Activated T-cell treated with anti-CD3 and anti-CD28 coated beads, Interleukin-2, amount 50 U/mL, for 72 hours (primary cell): ENCODE data around the gene EPB41. TPM values are rescaled to one million over a fixed set of nuclear protein-coding genes. Genes with fewer than 3 reads are reported as not detected.
"Not testable (repeated sequence)": the region's sequence is repeated elsewhere in the genome, so short reads cannot be mapped to it uniquely, and the experiment has no call there.

Experiments
- ATAC-seq, 2 donors: fragments of 150-1000 bp; cut with Tn5 transposase; replicated peaks in 1 of 2; 2 replicates each; pipeline ENCODE4 v1.10.0; 2021; ENCODE audit warnings: moderate library complexity in 2 of 2, mild to moderate bottlenecking in 1 of 2
- DNase-seq, 2 donors: peaks; one replicate each; pipeline ENCODE4 v3.0.0; 2021 to 2022; ENCODE audit warnings: mixed read lengths in 1 of 2
- H3K27ac Mint-ChIP-seq: one replicate; pipeline ENCODE4 v1.8.0; 2022; ENCODE audit warnings: mild to moderate bottlenecking, moderate library complexity, mixed read lengths
- H3K27me3 Mint-ChIP-seq: one replicate; pipeline ENCODE4 v1.8.0; 2022; ENCODE audit warnings: low read depth, mixed read lengths
- H3K36me3 Mint-ChIP-seq, 2 donors: one replicate each; pipeline ENCODE4 v1.8.0; 2022; ENCODE audit warnings: mixed read lengths in 2 of 2, mild to moderate bottlenecking in 1 of 2; ENCODE audit not compliant: insufficient read depth in 2 of 2
- H3K4me1 Mint-ChIP-seq: one replicate; pipeline ENCODE4 v1.8.0; 2022; ENCODE audit warnings: low read depth, mixed read lengths
- H3K4me3 Mint-ChIP-seq, 2 donors: one replicate each; pipeline ENCODE4 v1.8.0; 2022; ENCODE audit warnings: mild to moderate bottlenecking in 2 of 2, mixed read lengths in 2 of 2, moderate library complexity in 2 of 2
- H3K9me3 Mint-ChIP-seq, 2 donors: one replicate each; pipeline ENCODE4 v1.8.0; 2022; ENCODE audit warnings: mixed read lengths in 2 of 2
- total RNA-seq, 2 donors: library from RNA; stranded (reverse); gene quantifications; one replicate each; pipeline ENCODE4 v1.2.3, GENCODE V29; 2022

EPB41 gene
- total RNA-seq, 2 donors from 2014 or later: 73.3 to 109 TPM

GRCh38 chr1:29029667-29030066 lies 115.3 kb downstream of the EPB41 start:
- no peak for ATAC-seq
- Mint-ChIP-seq H3K27ac (no peak overlapping the region), H3K27me3 (no peaks in the 10 kb centered on the region), H3K4me1 (peaks cover 4% of the 10 kb centered on the region), H3K4me3 (no peak overlapping the region), H3K9me3 (no peaks in the 10 kb centered on the region), H3K36me3 (peaks cover 0 to 8% of the 10 kb centered on the region in 2 donors)
- no peak for DNase-seq

DNA sequence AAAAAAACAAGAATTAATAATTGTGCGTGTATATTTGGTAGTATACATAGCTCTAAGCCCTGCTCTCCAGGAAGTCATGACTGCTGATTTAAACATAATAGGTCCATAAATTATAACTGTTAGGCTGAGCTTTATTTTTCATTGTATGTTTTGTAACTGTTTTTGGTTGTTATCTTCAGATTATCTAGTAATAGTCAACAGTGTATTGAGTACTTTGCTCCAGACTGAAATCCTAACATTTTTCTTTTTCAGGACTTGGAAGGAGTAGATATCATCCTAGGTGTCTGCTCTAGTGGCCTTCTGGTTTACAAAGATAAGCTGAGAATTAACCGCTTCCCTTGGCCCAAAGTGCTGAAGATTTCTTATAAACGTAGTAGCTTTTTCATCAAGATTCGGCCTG lies 118.5 kb downstream of the EPB41 start:
- ATAC-seq (no peak), DNase-seq (no peak)
- H3K9me3 Mint-ChIP-seq: no peaks in the 10 kb centered on the region
- no peaks in the 10 kb centered on the region for H3K27me3 Mint-ChIP-seq
- no peak overlapping the region for H3K4me3 Mint-ChIP-seq
- H3K27ac Mint-ChIP-seq: peak overlapping the region; percentile 42
- peaks cover 4% of the 10 kb centered on the region for H3K4me1 Mint-ChIP-seq
- peaks cover 0 to 4% of the 10 kb centered on the region in 2 donors for H3K36me3 Mint-ChIP-seq

DNA sequence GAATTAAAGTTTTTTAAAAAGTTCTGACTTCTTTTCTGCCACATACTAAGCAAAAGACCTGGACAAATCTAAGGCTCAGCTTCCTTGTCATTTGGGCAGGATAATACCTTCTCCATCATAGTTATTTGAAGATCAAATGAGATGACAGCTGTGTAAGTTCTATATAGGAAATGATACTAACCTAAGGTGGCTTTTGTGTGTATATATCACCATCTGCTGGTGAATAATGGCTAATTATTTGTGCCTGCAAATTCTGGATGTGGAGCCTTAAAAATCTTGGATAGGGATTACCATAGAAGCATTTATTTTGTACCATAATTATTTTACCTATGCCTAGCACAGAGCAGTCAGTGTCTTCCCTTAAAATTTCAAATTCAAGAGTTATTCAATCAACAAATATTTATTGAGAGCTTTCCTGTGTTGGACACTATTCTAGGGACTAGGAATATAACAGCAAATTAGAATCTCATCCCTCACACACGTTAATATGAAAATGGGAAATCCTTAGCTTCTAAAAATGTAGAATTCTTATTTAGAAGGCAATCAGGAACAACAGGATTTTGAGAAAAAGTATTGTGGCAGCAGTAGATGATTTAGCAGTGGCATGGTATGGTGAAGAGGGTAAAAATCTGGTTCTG lies 119.6 kb downstream of the EPB41 start:
- H3K27me3 Mint-ChIP-seq: no peaks in the 10 kb centered on the region
- peaks cover 4% of the 10 kb centered on the region for H3K4me1 Mint-ChIP-seq
- H3K36me3 Mint-ChIP-seq: peaks cover 0 to 4% of the 10 kb centered on the region in 2 donors
- DNase-seq: no peak
- H3K4me3 Mint-ChIP-seq: no peak overlapping the region
- H3K9me3 Mint-ChIP-seq: no peaks in the 10 kb centered on the region
- H3K27ac Mint-ChIP-seq: peak overlapping the region; percentile 75
- peak in 1 of 2 donors; percentile 62 for ATAC-seq

- H3K27me3 Mint-ChIP-seq: no peaks in the 10 kb centered on the region
- H3K9me3 Mint-ChIP-seq: no peaks in the 10 kb centered on the region
- DNase-seq: no peak
- no peak overlapping the region for H3K4me3 Mint-ChIP-seq
- ATAC-seq: no peak
- peaks cover 0 to 12% of the 10 kb centered on the region in 2 donors for H3K36me3 Mint-ChIP-seq
- peaks cover 35% of the 10 kb centered on the region for H3K4me1 Mint-ChIP-seq
- peak overlapping the region; percentile 80 for H3K27ac Mint-ChIP-seq
Measured at GRCh38 chr1:29043274-29043965, 129.1 kb downstream of the EPB41 start.

GRCh38 chr1:29044010-29044409 lies 129.6 kb downstream of the EPB41 start:
- no peak overlapping the region for H3K4me3 Mint-ChIP-seq
- H3K9me3 Mint-ChIP-seq: no peaks in the 10 kb centered on the region
- peaks cover 0 to 12% of the 10 kb centered on the region in 2 donors for H3K36me3 Mint-ChIP-seq
- DNase-seq (no peak), ATAC-seq (no peak)
- peaks cover 35% of the 10 kb centered on the region for H3K4me1 Mint-ChIP-seq
- H3K27me3 Mint-ChIP-seq: no peaks in the 10 kb centered on the region
- peak overlapping the region; percentile 48 for H3K27ac Mint-ChIP-seq

DNA sequence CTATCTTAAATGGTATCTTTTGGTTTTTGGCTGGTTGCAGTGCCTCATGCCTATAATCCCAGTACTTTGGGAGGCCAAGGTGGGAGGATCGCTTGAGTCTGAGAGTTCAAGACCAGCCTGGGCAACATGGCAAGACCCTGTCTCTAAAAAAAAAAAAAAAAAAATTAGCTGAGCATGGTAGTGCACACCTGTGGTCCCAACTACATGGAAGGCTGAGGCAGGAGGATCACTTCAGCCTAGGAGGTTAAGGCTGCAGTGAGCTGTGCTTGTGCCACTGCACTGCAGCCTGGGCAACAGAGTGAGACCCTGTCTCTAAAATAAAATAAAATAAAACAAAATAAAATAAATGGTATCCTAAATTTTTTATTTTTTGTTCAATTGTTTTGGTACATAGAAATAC lies 131.3 kb downstream of the EPB41 start:
- not testable (repeated sequence) for H3K27me3 Mint-ChIP-seq, H3K4me3 Mint-ChIP-seq, H3K27ac Mint-ChIP-seq, ATAC-seq, DNase-seq, H3K9me3 Mint-ChIP-seq, H3K36me3 Mint-ChIP-seq
- peaks cover 35% of the 10 kb centered on the region for H3K4me1 Mint-ChIP-seq

DNA sequence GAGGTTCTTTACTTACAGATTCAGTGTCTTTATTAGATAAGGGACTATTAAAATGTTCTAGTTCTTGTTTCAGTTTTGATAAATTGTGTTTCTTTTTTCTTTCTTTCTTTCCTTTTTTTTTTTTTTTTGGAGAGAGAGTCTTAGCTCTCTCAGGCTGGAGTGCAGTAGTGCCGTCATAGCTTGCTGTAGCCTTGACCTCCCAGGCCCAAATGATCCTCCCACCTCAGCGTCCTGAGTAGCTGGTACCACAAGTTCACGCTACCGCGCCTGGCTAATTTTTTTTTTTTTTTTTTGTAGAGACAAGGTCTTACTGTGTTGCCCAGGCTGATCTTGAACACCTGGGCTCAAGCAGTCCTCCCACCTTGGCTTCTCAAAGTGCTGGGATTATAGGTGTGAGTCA lies 132.8 kb downstream of the EPB41 start:
- no peak for DNase-seq
- Mint-ChIP-seq H3K9me3 (no peaks in the 10 kb centered on the region), H3K27ac (no peak overlapping the region), H3K36me3 (peaks cover 0 to 7% of the 10 kb centered on the region in 2 donors), H3K27me3 (no peaks in the 10 kb centered on the region), H3K4me3 (no peak overlapping the region), H3K4me1 (peaks cover 25% of the 10 kb centered on the region)
- no peak for ATAC-seq

GRCh38 chr1:29050166-29050565 lies 135.8 kb downstream of the EPB41 start:
- Mint-ChIP-seq H3K27me3 (no peaks in the 10 kb centered on the region), H3K4me1 (peaks cover 10% of the 10 kb centered on the region), H3K27ac (no peak overlapping the region), H3K9me3 (no peaks in the 10 kb centered on the region), H3K36me3 (peaks cover 0 to 6% of the 10 kb centered on the region in 2 donors), H3K4me3 (no peak overlapping the region)
- ATAC-seq (no peak), DNase-seq (no peak)

DNA sequence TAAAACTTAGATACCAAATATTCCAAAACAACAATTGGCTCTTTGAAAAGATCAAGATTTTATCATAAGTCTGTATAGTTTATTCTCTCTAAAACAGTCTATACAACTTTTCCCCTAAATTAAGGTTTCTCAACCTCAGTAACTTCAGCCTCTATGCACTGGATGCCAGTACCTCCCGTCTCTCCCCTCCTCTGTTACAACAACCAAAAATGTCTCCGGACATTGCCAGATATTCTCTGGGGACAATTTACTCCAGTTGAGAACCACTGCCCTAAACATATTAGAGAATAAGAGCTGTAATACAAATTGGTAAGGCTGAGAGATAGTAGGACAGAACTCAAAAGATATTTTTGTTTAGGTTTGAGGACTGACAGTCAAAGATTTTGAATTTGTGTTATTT lies 137.7 kb downstream of the EPB41 start:
- Mint-ChIP-seq H3K9me3 (no peaks in the 10 kb centered on the region), H3K4me1 (peaks cover 1% of the 10 kb centered on the region), H3K27ac (no peak overlapping the region), H3K27me3 (no peaks in the 10 kb centered on the region), H3K4me3 (no peak overlapping the region), H3K36me3 (peaks cover 0 to 6% of the 10 kb centered on the region in 2 donors)
- DNase-seq (no peak), ATAC-seq (no peak)

GRCh38 chr1:29052941-29053340 lies 138.6 kb downstream of the EPB41 start:
- DNase-seq (no peak), ATAC-seq (no peak)
- Mint-ChIP-seq H3K36me3 (peaks cover 0 to 6% of the 10 kb centered on the region in 2 donors), H3K9me3 (no peaks in the 10 kb centered on the region), H3K27ac (no peak overlapping the region), H3K4me1 (no peaks in the 10 kb centered on the region), H3K27me3 (no peaks in the 10 kb centered on the region), H3K4me3 (no peak overlapping the region)

DNA sequence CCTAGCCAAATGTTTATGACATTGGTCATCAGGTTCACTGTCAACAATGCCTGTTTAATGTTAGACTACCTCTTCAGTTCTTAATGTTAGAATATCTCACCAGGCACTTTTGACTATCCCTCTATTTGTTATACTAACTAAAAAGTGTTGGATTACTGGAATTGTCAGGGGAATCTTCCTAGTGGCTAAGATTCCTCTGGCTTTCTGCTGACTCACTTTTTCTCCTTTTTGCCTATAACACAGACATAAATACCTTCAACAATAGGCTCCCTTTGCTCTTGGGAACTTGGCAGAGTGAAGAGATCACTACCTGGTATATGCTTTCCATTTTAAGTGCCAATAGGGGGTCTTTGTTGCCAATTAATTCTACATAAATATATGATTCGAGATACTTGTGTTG lies 140.8 kb downstream of the EPB41 start:
- DNase-seq (no peak), ATAC-seq (no peak)
- Mint-ChIP-seq H3K27ac (peak overlapping the region; percentile 46), H3K27me3 (no peaks in the 10 kb centered on the region), H3K36me3 (peaks cover 0 to 7% of the 10 kb centered on the region in 2 donors), H3K9me3 (no peaks in the 10 kb centered on the region), H3K4me3 (no peak overlapping the region), H3K4me1 (peaks cover 11% of the 10 kb centered on the region)

- ATAC-seq (no peak), DNase-seq (no peak)
- H3K4me3 Mint-ChIP-seq: no peak overlapping the region
- peaks cover 0 to 7% of the 10 kb centered on the region in 2 donors for H3K36me3 Mint-ChIP-seq
- H3K27ac Mint-ChIP-seq: no peak overlapping the region
- no peaks in the 10 kb centered on the region for H3K9me3 Mint-ChIP-seq
- H3K4me1 Mint-ChIP-seq: peaks cover 22% of the 10 kb centered on the region
- no peaks in the 10 kb centered on the region for H3K27me3 Mint-ChIP-seq
Measured at GRCh38 chr1:29056256-29056655, 141.9 kb downstream of the EPB41 start.

DNA sequence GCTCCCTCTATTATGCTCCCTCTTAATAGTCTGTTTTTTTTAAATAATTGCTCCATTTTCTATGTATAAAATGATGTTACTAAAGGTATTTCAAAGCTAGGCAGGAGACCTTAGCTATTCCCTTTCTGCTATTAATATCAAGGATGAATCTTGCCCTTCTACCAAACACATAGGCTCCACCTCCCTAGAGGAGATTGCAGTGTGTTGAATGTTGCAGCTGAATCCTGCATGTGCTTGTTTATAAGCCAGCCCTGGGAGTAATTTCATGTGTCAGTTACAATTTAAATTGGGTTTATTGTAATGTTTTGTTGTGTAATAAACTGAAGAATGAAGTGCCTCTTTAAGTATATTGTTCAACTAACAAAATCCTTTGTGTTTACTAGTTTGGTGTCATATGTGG lies 143.3 kb downstream of the EPB41 start:
- H3K4me3 Mint-ChIP-seq: no peak overlapping the region
- ATAC-seq (no peak), DNase-seq (no peak)
- H3K27ac Mint-ChIP-seq: no peak overlapping the region
- H3K36me3 Mint-ChIP-seq: peaks cover 0 to 7% of the 10 kb centered on the region in 2 donors
- H3K9me3 Mint-ChIP-seq: no peaks in the 10 kb centered on the region
- peaks cover 36% of the 10 kb centered on the region for H3K4me1 Mint-ChIP-seq
- no peaks in the 10 kb centered on the region for H3K27me3 Mint-ChIP-seq
